ENCODE results near the gene BAZ2A.
"Not testable (repeated sequence)": the region's sequence is repeated elsewhere in the genome, so short reads cannot be mapped to it uniquely, and the experiment has no call there.

Gene BAZ2A
- 130 to 141 reads per million in 2 donors for total RNA-seq

DNA sequence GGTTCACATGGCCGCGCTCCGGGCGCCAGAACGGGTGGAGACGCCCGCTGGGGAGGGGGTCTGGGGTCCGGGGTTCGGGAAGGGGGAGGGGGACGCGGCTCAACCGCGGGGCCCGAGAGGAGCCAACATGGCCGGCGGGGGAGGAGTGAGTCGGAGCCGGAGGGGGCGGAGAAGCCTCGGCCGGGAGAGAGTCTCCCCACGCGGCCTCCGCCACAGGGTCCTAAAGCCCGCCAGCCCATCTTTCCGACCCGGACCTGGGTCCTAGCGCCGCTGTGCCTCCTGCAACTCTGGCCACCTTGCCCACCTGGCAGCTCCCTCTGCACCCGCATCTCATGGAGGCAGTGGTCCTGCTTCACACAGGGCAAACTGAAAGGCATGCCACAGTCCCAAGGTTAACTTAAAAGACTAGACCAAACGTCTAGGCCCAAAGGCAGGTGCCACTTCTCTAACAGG, at the start of gene BAZ2A:
Gene BAZ2A (minus strand): TSS at position 147 of the 453 bp plus-strand sequence. CDS start 12,796 bp downstream, outside the sequence.
- DNase-seq = peak; percentile 72

DNA sequence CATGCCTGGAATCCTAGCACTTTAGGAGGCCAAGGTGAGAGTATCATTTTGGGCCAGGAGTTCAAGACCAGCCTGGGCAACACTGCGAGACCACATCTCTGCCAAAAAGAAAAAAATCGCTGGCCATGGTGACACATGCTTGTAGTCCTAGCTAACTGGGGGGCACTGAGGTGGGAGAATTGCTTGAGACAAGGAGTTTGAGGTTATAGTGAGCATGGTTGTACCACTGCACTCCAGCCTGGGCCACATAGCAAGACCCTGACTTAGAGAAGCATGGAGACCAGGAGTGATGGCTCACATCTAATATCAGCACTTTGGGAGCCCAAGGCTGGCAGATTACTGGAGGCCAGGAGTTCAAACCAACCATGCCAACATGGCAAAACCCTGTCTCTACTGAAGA, 48.7 kb upstream of the BAZ2A start:
- no peak for DNase-seq

DNA sequence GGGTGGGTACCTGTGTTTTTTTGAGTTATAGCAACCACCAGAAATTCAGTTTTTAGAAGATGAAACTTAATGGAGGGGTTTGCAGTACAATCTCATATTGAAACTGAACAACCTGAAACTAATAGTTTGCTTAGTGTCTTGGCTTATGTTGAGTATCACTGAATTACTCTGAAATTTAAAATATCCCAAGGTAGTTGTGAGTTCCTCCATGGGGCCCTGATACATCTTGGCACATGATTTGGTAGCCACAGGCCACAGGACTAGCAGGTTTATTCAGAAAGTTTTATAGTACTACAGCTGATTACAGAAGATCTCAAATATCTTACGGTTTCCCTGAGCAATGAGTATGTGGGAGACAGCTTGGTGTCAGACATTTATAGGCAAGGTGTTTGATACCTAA, 47.6 kb upstream of the BAZ2A start:
- DNase-seq = no peak

DNA sequence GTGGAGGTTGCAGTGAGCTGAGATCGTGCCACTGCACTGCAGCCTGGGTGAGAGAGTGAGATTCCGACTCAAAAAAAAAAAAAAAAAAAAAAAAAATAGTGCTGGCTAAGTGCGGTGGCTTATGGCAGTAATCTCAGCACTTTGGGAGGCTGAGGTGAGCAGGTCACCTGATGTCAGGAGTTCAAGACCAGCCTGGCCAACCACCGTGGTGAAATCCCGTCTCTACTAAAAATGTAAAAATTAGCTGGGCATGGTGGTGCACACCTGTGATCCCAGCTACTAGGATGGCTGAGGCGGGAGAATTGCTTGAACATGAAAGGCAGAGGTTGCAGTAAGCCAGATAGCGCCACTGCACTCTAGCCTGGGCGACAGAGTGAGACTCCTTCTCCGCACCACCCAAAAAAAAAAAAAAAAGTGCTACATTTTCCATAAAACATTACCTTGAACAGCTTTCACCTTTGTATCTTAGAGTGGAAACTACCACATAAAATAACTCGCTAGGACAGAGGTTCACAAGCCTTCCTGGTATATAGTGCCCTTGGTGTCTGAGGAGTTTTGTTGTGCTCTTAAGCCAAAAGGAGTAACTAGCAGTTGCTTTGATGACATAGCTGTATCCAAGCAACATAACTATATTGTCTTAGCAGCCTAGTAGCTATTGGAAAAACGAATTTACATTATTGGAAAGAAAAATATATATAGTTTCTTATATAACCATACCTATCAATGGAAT, 46.9 kb upstream of the BAZ2A start:
- no peak for DNase-seq

DNA sequence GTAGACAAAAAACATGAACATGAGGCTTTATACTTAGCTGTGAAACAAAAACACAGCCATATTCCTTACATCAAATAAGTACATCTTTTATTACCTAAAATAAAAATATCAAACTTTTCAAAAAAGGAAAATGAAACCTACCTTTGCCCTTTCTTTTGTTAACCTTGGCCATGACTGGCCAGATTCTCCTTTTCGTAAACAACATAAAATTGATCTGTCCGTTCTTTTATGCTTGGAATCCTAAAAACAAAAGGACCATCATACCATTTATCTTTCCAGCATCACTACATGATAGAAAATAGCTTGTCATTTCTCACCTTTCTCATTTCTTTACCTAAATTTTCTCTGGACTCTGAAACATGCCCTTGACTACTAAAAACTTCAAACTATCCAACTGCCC, 41.5 kb upstream of the BAZ2A start:
- DNase-seq = no peak

DNA sequence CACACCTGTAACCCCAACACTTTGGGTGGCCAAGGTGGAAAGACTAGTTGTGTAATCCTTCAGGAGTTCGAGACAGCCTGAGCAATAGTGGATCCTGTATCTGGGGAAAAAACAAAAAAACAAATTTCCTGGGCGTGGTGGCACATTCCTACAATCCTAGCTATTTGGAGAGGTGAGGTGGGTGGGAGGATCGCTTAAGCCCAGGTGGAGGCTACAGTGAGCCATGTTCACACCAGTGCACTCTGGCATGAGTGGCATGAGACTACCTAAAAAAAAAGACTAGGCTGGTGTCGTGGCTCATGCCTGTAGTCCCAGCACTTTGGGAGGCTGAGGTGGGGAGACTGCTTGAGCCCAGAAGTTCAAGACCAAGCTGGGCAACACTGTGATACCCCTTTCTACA, 40.7 kb upstream of the BAZ2A start:
- no peak for DNase-seq

DNA sequence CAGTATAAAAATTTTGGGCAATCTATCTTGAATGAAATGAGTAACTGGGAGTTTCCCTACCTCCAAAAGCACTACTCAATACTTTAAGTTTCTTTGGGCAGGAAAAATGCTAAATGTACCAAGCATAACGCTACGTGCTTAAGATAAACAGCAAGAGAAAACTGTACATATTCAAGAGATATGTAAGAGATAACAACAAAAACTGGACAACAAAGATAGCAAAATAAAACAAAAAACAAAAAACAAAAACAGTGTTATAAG, 38.0 kb upstream of the BAZ2A start:
- DNase-seq = no peak

DNA sequence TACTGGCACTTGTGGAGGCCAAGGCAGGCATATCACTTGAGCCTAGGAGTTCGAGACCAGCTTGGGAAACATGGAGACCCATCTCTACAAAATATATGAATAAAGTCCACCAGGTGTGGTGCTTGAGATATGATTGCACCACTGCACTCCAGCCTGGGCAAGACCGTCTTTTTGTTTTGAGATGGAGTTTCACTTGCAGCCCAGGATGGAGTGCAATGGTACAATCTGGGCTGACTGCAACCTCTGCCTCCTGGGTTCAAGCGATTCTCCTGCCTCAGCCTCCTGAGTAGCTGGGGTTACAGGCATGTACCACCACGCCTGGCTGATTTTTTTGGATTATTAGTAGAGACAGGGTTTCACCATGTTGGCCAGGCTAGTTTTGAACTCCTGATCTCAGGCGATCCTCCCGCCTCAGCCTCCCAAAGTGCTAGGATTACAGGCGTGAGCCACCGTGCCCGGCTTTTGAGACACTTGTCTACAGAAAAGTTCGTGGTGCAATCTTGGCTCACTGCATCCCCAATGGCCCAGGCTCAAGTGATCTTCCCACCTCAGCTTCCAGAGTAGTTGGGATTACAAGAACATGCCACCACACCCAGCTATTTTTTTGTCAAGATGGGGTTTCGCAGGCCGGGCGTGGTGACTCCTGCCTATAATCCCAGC, 32.0 kb upstream of the BAZ2A start:
- no peak for DNase-seq

DNA sequence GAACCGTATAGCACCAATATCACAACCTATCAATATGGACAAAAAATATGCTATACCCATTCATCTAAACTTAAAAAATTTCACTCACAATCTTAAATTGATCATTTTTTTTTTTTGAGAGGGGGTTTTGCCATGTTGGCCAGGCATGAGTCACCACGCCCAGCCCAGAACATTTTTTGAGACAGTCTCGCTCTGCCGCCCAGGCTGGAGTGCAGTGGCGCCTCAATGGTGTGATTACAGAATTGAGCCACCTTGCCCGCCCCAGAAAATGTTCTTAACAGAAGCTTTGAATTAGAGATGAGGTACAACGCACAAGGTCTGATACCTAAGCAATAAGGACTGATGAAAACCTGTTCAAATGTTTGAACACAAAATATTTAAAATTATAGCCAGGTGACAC, 31.4 kb upstream of the BAZ2A start:
- DNase-seq = no peak

DNA sequence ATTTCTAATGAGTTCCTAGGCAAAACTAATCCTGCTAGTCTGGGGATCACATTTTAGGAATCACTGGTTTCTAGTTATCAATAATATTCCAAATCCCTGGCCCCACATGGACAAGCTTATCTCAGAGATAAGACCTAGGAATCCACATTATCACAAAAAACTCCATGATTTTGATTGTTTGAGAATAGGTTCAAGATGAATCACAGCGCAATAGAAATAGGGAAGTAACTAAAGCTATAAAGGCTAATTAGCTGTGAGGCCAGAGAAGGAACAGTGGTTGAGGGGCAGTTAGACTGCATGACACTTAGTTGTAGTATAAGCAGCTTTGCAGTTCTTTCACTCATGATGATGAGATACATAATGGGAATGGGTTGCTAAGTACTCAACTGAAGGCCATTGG, 28.8 kb upstream of the BAZ2A start:
- DNase-seq = no peak

DNA sequence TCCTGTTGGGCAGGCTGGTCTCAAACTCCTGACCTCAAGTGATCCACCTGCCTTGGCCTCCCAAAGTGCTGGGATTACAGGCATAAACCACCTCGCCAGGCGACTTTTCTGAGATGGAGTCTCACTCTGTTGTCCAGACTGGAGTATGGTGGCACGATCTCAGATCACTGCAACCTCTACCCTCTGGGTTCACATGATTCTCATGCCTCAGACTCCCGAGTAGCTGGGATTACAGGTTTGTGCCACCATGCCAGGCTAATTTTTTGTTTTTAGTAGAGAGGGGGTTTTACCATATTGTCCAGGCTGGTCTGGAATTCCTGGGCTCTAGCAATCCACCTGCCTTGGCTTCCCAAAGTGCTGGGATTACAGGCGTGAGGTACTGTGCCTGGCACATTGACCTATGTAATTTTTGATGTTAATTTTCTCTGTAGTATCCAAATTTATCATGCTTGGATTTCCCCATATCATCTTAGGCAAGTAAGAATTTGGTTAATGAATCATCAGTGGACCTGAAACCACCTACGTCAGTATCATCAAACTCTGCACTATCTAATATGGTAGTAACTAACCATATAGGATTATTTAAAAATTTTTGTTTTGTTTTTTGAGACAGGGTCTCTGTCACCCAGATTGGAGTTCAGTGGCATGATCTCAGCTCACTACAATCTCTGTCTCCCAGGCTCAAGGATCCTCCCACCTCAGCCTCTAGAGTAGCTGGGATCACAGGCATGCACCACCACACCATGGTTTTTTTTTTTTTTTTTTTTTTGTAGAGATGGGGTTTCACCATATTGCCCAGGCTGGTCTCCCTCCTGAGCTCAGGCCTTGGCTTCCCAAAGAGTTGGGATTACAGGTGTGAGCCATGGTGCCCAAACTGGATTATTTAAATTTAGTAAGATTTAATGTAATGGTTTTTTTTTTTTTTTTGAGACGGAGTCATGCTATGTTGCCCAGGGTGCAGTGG, 27.6 kb upstream of the BAZ2A start:
- no peak for DNase-seq

DNA sequence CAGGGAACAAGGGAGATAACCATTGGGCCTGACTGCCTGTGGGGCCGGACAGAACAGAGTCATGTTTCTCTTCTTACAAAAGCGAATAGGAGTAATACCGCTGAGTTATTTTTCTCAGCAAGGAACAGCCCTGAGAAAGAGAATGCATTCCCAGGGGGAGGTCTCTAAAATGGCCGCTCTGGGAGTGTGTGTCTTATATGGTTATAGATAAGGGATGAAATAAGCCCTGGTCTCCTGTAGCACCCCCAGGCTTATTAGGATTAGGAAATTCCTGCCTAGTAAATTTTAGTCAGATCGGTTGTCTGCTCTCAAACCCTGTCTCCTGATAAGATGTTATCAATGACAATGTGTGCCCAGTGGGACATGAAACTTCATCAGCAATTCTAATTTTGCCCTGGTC, 23.7 kb upstream of the BAZ2A start:
- DNase-seq = not testable (repeated sequence)

DNA sequence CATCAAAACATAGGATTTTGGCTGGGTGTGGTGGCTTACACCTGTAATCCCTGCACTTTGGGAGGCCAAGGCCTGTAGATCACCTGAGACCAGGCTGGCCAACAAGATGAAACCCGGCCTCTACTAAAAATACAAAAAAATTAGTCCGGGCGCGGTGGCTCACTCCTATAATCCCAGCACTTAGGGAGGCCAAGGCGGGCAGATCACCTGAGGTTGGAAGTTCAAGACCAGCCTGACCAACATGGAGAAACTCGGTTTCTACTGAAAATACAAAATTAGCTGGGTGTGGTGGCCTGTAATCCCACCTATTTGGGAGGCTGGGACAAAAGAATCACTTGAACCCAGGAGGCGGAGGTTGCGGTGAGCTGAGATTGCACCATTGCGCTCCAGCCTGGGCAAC, 17.9 kb upstream of the BAZ2A start:
- not testable (repeated sequence) for DNase-seq

DNA sequence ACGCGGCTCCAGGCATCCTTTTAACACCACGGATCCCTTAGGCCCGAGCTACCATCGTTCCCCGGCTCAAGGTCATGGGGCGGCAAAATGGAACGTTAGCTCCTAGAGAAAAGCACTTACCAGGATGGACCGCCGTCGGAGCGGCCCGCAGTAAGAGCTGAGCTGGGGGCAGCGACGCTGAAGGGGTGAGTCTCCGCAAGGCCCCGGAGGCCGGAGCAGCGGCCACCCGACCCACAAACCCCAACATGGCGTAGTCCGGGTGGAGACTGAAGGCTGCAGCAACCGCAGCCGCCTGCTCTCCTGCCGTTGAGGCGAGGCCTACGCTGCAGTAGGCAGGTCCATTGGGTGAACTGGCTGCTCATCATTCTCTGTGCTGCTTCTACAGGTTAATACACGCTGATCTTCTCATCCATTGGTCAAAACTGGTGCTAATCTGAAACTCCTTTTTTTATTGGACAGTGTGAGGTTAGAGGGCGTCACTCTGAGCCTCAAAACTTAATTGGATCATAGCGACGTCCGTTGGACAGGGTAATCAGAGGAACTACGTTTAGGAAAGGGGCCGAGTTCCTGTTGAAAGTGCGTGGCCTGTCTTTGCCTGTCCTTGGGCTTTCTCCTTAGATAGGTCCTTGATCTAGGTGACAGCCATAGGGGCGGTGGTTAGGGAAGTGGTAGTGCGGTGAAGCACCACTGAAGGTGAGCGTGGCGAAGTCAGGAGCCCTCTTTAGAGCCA, 15.8 kb upstream of the BAZ2A start, which contains the start of gene ATP5F1B:
Gene ATP5F1B (minus strand): TSS at position 268 of the 730 bp plus-strand sequence. CDS start 21 bp downstream, at position 247.
- peak; percentile 63 for DNase-seq

DNA sequence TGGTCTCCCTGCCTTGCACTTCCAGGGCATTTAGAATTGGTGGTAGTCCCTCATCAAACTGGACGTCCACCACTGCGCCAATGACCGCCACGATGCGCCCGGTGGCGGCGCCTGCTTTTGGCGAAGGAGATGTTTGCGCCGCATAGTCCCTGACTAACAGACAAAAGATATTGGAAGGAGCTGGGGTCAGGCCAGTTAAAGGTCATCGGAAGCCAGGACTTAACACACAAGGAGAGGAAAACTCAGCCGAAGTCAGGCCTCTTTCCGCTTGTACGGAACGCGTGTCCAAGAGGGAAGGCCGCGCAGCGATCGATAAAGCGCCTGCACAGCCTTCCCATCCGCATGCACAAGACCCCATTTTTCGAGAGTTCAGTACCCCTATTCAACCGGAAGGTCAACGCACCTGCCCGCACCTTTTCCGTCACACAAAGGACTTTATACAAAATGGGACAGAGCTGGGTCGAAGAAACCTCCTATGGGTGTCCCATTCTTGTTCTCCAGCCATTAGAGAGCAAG, 15.1 kb upstream of the BAZ2A start:
- DNase-seq = no peak

DNA sequence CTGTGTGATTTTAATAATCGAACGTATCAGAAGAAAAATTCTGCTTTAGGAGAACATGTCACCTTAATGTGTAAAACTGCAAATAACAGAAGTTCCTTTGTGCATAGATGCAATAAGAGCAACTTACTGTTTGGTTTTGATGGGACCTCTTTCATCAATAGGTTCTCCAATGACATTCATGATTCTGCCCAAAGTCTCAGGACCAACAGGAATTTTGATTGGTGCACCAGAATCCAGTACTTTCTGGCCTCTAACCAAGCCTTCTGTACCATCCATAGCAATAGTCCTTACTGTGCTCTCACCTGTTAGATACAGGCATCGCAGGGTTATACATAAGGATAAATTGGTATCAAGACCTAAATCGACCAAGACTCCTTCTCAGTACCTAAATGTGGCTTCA, 14.5 kb upstream of the BAZ2A start:
- DNase-seq = no peak

DNA sequence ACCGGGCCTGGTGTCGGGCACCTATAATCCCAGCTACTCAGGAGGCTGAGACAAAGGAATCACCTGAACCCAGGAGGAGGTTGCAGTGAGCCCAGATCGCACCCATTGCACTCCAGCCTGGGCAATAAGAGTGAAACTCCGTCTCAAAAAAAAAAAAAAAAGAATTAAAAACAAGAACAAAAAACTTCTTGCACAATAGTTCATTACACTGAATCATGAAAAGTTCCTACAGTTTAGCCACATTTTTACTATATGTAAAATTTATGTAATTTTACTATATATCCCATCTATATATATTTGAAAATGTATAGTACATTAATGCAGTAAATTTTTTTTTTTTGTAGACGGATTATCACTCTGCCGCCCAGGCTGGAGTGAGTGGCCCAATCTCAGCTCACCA, 11.1 kb upstream of the BAZ2A start:
- DNase-seq = no peak

DNA sequence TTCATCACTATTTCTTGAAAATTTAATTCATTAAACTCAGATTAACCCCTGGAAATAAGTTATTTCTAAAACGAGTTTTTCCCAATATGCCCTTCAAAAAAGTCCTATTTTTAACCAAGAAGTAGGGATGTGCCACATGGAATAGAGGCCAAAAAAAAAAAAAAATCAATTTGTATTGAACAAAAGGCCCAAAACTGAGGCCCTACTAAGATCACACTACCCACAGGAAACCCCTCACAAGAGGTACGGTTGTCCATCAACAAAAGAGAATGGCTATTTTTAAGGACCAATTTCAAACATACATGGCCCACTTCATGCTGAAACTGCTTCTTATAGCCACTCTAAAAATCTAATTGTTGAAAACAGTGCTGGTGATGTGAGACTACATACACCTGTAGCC, 7.5 kb upstream of the BAZ2A start:
- no peak for DNase-seq

DNA sequence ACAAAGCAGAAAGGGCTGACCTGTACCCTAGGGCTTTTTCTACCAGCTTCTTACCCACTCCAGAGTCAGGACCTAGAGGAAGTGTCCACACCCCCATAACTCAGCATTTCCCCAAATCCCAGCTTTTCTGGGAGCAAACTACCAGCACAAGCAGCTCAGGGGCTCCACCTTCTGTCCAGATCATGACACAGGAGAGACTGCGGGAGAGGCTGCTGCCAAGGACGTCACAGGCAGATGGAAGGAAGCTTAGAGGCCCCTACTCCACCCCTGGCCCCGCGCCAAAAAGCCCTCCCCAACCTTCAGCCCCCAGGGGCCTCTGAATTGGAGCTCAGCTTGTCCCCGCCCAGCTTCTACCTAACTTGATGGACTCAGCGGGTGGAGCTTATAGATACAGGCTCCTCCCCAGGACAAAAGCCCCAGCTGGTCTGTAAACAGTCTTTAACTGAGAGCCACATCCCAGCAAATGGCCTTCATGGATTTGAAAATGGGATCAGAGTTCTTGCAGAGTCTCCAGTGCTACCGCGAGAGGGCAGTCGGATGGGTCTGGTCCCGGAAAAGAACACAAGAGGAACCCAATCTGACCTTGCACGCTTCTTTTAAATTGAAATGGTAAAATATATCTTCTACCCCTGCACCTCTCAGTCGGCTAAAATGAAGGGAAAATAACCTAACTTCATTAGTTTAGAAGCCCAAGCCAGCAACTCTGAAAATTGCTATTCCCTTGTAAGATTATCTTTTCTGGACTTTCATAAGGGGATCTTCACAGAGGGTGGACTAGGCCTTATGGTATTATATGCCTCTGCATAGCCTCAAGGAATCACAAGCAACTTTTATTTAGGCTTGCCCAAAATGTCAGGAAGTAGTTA, 6.8 kb upstream of the BAZ2A start:
- DNase-seq = peak; percentile 79

DNA sequence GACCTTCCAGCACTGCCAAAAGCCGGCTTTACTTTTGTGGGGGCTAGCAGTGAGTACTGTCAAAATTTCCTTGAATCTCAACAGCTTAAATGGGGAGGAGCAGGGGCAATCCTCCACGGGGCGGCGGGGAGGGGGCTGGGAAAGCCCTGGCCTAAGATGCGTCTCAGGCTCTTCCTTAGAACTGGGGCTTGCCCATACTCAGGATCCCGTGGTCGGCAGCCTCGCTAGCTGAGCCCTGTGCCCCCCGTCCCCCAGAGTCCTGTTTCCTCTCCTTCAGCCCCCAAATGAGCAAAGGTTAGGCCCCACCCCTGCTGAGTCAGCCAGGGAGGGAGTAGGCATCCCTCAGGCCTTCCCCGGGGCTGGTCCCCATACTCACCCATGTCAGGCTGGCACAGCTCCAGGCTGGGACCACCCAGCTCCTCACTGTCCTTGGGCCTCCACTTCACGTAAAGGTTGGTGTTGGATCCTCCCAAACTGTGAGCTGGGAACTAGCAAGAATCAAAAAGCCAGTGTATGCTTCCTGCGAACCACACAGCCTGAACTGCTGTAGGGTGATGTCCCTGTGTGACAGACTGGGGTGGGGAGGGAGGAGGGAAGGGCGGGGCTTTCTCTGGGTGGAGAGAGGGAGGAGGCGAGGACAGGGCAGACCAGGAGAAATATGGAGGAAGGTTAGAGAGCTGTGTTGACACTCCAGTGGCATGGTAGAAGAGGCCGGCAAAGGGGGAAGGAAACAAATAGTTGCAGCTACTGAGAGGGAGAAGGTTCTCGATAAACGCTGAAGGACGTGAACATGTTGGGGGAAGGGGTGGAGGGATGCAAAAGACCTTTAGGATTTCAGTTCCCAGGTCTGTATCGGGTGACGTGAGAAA, 5.9 kb upstream of the BAZ2A start:
- DNase-seq = peak; percentile 16

All from activated gamma-delta T cell (primary cell).